NCI-H2227 treated with DMSO at 0.1 percent for 48 hours (cell line): ENCODE data around the gene LRMDA.

Source experiments
- DNase-seq: peaks from one replicate; lab custom pipeline; 2025; lab: John Stamatoyannopoulos, UW

Gene LRMDA

GRCh38 chr10:75956624-75957023 is 525.2 kb downstream of the LRMDA start:
- DNase-seq = no peak

- no peak for DNase-seq
Observed at GRCh38 chr10:75957314-75958120, 526.1 kb downstream of the LRMDA start.

DNA sequence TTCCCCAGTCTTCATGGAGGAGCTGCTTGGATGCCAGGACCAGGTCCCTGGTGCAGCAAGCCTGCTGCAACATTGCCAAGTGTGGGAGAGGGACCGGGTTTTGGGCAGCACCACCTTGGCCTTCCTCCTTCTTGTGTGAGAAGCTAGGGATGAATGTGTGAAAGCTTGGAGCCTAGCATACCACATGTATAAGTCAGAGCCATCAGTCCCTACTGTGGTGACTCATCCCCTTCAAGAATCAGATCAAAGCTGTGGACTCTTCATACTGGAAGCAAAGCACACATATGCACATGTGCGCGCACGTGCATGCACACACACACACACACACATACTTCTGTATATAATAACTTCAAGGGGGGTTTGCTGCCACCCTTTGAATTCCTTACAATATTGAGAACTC is 527.8 kb downstream of the LRMDA start:
- DNase-seq = no peak

DNA sequence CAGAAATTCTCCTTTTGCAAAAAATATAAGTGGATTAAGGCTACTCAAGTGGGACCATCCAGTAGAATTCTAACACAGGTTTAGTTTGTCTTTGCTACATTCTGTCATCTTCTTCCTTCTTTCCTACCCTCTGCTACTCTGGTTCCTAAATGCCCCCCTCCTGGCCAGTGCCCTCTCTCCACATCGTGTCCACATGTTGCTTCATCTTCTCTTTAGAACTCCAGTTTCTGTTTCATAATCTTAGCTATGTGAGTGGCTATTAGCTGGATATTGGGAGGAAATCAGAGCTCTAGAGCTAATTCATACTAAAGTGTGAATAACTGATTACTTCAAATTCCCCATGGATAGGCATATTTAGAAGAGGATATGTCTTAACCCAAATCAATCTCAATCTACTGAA is 528.5 kb downstream of the LRMDA start:
- DNase-seq = no peak

DNA sequence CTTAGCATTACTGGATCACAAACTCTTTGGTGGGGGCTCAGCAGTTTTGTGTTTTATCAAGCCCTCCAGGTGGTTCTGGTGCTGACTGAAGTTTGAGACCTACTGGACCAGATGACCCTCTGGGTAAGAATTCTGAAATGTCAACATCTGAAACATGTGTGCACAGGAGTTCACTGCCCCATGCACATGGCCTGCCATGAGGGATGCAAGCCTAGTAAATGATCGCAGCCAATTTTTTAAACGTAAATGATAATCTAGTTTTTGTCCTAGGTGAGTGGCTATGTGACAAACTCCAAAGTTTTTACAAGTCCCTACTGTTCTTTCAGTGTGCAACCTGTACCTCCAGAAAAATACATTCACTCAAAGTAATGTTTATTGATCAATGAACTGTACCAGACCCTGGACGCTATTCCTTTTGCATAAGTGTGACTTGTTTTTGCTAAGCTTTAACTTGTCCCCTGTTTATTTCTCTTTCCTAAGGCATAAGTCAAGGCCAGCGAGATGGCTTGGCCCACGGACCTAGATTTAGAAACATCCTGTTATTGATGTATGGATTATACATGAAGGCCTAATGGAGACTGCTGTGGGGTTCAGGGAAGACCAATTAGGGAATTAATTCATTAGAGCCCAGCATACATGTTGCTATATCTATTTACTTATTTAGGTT is 531.1 kb downstream of the LRMDA start:
- no peak for DNase-seq

- DNase-seq = peak; percentile 14
Observed at GRCh38 chr10:75967491-75967890, 536.1 kb downstream of the LRMDA start.

DNA sequence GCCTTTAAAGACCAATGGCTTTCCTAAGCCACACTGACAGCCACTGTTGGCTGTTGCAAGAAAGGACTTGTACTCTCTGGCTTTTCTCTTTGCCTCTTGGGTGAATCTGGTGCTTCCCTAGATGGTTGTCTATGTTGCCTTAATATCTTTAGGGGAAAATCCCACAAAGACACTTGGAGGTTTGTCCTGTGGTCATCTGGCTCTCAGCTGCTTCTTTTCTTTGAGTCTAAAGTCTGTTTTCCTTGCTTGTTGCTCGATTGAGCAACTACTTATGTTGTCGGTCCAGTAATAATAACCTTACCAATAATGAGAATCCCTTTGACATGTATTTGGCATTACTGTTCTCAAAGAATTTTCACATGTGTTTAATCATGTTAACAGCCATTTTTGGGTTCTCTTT is 537.6 kb downstream of the LRMDA start:
- no peak for DNase-seq

GRCh38 chr10:75971402-75972211 is 540.2 kb downstream of the LRMDA start:
- DNase-seq = no peak

DNA sequence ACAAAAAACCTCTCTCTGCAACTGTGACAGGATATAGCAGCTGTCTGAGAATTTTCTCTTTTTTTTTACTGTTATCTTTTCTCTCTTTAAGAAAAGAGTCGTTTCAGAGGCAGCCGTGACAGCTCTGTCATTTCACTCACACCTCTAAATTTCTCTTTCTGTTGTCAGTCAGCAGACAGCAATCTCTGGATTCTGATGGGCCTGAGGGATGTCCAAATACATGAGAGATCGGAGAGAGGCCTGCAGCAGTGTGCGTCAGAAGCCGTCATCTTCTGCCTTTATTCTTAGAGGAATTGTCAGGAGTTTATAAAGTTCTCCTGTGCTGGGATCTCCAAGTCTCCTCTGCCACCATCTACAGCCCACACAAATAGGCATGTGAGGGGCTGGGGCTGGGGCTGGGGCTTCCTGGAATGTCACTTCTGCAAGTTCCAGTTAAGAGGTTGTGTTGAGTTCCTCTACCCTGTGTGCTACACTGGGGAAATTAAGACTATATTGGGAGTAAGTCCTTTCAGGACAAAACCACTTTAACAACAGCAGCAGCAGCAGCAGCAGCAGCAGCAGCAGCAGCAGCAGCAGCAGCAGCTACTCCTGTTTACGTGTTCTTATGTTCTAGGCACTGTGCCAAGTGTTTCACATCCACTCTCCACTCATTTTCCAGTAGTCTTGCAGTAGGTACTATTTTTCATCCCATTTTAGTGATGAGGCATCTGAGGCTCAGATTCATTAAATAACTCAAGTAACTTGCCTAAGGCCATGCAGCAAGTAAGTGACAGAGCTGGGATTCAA is 541.3 kb downstream of the LRMDA start:
- DNase-seq = peak; percentile 15

DNA sequence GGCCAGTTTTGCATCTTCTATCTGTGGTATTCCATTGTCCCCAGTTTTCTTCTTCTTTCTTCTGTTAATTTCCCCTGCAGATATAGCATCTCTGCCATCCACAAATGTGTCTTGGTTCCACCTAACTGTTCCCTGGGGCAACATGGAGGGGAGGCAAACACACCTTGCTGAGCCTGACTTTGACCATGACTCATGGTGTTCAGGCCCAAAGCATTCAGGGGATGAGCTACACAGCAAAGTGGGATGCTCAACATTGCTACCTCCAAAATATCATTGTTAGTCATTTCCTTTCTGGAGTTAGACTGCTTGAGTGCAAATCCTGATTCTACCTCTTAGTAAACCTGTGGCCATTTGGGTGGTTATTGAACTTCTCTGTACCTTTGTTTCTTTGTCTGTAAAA is 542.7 kb downstream of the LRMDA start:
- no peak for DNase-seq

- DNase-seq = no peak
Observed at GRCh38 chr10:75976681-75977080, 545.3 kb downstream of the LRMDA start.

- no peak for DNase-seq
Observed at GRCh38 chr10:75977139-75977538, 545.7 kb downstream of the LRMDA start.

GRCh38 chr10:75978213-75978612 is 546.8 kb downstream of the LRMDA start:
- DNase-seq = no peak

- DNase-seq = no peak
Observed at GRCh38 chr10:75980419-75981002, 549.1 kb downstream of the LRMDA start.

DNA sequence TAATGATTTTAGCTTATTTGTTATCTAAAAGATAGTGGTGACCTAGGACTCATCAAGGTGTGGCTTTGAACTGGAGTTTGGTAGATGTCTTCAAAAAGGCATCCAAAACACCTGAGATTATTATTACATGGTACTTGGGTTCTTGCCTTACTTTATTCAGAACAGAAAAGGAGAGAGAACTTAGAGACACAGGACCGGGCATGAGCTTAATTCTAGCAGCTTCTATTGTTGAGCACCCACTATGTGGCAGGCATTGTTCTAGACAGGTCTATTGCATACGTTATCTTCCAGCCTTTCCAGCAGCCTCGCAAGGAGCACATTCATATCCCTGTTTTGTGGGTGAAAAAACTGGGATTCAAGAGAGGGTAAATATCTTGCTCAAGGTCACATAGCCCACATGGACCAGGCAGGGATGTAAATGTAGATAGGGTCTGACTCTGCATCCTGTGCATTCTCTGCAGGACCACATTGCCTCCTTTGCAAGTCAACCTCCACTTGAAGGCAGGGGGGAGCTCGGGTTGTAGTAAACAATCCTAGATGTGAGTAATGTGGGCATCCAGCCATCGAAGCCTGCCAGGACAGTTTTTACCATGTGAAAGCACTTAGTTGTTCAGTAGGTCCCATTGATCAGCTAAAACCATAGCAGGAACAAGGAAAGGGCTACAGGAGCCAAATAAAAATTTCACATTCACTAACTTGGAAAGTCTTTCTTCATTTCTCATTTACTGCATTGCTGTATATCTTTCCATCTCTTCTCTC is 551.4 kb downstream of the LRMDA start:
- no peak for DNase-seq

- DNase-seq = no peak
Observed at GRCh38 chr10:75984067-75984466, 552.6 kb downstream of the LRMDA start.

GRCh38 chr10:75987616-75988015 is 556.2 kb downstream of the LRMDA start:
- DNase-seq = no peak

DNA sequence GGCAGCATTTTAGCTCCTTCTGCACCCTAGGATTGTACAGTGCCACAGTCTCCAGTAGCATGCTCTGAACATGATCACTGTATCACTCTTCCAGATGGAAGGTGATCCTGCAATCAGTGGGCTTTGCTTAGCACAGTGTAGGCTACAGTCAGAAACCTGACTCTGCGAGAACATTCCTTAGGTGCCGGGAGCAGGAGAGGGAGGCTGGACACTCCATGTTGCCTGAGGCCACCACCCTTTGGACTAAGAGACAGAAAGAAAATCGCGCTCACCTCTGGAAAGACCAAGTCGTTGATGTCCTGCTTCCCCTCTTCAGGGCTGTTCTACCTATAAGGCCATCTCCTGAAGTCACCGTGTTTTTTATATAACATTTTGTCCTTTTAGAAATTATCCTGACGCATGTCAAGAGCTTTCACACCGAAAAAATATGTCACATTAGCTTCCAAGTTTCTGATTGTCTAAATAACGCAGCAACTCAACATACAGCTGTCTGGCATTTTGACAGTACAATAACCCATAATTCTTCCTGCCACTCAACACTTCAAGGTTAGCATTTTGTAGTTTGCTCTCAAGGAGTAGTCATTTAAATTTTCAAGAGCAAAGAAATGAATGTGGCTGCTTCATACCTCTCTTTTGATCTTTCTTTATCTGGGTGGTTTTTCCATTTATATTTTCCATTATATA is 563.1 kb downstream of the LRMDA start:
- peak; percentile 35 for DNase-seq

GRCh38 chr10:75995041-75995430 is 563.6 kb downstream of the LRMDA start:
- DNase-seq = no peak

DNA sequence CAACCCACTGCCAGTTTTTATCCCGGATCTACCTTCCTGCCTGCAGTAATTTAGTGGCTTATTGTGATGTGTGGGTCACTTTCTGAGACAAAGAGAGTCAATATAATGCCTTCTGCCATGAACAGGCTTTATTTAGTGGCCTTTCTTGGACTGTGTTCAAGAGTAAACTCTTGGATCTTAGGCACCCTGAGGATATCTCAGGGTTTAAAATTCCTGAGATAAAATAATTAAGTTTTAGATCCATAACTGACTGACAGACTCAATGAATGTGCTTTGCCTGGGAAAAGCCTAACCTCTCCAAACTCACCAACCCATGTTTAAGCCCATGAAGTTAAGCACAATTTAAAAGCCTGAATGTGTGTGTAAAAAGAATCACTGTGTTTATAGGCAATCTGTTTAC is 564.3 kb downstream of the LRMDA start:
- DNase-seq = no peak
